CD4-positive, alpha-beta T cell treated with Interleukin-1 beta for 1 hour (primary cell): ENCODE data around the gene CCDC32.
A peak's percentile ranks its signal among the peaks of the same experiment; 100 is the strongest.

Experiments
- DNase-seq, 2 donors: peaks; one replicate each; pipeline ENCODE4 v3.0.0-alpha.2; 2020 to 2022

The CCDC32 gene

DNA sequence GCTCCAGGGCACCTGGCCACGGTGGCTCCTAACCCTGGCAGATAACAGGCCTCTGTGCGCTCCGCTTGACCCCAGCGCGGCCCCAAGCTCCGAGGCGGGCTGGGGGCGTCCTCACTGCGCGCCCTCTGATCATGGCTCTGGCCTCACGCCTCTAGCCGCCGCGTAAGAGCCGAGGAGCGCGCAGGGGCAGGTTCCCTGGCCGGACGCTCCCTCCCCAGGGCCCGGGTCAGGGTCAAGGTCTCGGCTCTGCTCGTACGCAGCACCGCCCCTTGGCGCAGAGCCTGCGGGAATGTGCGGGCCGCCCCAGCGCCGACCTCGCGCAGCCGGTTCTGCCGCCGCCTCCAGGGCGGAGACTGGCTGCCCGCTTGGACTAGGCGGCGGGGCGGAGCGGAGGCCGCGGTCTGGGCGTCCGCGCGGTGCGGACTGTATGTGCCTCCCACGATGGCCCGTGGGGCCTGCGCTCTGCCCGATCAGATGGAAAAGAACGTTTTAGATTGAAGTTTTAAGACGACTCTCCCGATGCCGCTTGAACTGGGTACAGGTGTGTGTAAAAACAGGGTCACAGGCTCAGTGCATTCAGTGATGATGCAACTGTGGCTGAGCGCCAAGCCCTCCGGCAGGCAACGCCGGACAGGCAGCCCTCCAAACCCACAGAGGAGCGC is 53.2 kb downstream of the CCDC32 start:
- DNase-seq: peak in 1 of 2 donors; percentile 8

DNA sequence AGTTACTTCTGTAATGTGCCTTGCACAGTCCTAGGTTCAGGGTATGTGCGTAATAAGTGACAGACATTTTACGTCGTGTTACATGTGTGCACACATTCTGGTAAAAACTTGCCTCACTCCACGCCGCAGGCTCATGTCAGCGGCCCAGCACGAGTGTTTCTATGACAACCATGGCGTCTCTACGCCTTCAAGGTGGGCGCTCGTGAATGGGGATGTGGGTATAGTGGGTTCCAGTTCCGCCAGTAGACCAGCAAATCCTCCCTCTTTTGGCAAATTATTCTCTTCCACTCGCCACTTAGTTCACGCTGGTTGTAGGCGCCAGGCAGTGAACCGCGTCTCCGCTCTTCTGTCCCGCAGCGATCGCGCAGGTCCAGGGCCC is 53.8 kb downstream of the CCDC32 start:
- DNase-seq: peak; percentile 5 to 46

DNA sequence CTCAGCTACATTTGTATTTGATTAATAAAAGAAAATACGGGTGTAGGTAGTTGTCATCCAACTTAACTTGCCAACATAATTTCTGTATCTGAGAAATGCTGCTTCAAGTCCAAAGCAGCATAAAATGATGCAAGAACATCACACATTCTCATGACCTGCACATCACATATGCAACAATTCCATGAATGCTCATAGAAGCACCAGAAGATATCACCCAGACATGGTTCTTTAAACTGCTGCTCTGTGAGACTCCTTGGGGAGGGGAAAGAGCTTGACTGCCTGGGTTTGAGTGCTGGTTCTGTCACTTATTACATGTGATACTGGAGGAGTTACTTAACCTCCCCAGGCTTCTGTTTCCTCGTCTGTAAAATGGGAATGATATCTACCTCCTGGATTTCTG is 54.6 kb downstream of the CCDC32 start:
- no peak for DNase-seq

DNA sequence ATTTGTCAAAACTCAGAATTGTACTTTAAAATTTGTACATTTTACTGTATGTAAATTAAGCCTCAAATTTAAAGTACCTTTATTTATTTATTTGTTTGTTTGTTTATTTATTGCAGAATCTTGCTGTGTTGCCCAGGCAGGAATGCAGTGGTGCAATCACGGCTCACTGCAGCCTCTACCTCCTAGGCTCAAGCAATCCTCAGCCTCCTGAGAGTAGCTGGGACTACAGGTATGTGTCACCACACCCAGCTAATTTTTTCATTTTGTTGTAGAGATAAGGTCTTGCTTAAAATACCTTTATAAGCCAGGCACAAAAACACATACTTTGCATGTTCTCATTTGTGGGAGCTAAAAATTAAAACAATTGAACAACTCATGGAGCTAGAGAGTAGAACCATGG is 56.6 kb downstream of the CCDC32 start:
- no peak for DNase-seq

DNA sequence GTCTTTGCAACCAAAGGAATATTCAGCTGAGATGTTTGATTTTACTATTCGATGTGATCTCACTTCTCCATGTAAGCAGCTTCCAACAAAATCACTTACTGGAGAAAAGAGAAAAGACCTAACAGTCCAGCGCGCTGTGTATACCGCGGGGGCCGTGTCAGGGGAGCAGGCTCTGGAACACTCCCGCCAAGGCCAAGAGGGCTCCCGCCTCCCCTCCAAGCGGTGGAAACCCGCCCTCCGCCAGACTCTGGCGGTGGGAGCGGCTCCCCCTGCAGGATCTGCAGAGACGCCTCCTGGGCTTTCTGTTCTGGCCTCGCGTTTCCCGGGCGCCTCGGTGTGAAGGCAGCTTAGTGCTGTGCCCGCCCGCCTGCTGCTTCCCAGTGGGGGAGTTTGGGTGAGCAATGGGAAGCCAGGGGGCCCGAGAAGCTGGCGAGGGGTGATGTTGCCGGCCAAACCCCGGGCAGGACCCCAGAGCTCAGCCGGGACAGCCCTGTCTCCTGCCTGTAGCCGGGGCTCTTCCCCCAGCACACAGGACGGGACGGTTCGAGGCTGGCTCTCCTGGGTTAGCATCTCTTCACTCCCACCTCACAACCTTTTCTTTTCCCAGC is 57.8 kb downstream of the CCDC32 start:
- peak; percentile 55 to 57 for DNase-seq
